ENCODE results near the gene LRP2BP.

DNA sequence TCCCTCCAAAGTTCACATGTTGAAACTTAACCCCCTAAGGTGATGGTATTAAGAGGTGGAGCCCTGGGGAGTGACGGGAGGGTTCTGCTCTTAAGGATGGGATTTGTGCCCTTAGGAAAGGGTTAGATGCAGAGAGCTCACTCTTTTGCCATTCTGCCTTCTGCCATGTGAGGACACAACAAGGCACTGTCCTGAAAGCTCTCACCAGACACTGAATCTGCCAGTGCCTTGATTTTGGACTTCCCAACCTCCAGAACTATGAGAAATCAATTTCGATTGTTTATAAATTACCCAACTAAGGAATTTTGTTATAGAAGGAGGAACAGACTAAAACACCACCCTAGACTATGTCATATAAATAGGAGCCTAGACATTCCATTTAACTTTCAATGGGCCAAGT, 11.7 kb downstream of the LRP2BP start:
- TF ChIP-seq, protein P1, sequence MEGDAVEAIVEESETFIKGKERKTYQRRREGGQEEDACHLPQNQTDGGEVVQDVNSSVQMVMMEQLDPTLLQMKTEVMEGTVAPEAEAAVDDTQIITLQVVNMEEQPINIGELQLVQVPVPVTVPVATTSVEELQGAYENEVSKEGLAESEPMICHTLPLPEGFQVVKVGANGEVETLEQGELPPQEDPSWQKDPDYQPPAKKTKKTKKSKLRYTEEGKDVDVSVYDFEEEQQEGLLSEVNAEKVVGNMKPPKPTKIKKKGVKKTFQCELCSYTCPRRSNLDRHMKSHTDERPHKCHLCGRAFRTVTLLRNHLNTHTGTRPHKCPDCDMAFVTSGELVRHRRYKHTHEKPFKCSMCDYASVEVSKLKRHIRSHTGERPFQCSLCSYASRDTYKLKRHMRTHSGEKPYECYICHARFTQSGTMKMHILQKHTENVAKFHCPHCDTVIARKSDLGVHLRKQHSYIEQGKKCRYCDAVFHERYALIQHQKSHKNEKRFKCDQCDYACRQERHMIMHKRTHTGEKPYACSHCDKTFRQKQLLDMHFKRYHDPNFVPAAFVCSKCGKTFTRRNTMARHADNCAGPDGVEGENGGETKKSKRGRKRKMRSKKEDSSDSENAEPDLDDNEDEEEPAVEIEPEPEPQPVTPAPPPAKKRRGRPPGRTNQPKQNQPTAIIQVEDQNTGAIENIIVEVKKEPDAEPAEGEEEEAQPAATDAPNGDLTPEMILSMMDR (IDR thresholded peaks at IDR 0.05; ENCODE audit: insufficient read depth, low read depth, low read length) = no peak
- TF ChIP-seq EZH2 (IDR thresholded peaks at IDR 0.05; ENCODE audit: insufficient read depth, low read length) = no peak
